Measurements from ENCODE around the gene OR51S1.
"Not testable (repeated sequence)": the region's sequence is repeated elsewhere in the genome, so short reads cannot be mapped to it uniquely, and the experiment has no call there.

The OR51S1 gene

DNA sequence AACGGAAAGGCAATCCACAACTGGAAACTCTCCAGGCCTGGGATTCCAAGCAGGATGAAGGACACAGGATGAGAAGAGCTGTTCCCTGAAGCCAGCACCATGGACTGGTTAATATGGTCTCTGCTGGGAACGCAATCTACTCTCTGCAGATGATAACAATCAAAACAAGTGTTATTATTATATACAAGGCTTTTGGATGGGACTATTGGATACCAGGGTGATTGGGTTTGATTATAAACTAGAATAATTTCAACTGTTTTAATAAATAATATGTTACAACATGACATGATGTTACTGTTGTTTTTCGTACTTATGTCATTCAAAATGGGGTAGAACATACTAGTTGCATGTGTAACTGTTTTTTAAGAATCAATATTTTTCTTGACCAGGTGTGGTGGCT, 44.7 kb downstream of the OR51S1 start, which contains the start of gene OR52R1:
OR52R1 (minus strand) TSS at position 101 of the 400 bp plus-strand sequence; CDS start at position 101, 0 bp downstream.
- FAIRE-seq, result no peak

DNA sequence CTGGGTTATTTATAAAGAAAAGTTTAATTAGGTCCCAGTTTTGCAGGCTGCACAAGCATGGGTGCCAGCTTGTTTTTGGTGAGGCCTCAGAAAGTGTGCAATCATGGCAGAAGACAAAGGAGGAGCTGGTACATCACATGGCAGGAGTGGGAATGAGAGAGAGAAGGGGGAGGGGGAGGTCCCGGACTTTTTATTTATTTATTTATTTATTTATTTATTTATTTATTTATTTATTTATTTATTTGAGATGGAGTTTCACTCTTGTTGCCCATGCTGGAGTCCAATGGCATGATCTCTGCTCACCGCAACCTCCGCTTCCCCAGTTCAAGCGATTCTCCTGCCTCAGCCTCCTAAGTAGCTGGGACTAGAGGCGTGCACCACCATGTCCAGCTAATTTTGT, 47.7 kb downstream of the OR51S1 start:
- FAIRE-seq, result not testable (repeated sequence)

- no peak for FAIRE-seq
These were observed 50.4 kb downstream of the OR51S1 start for GRCh38 chr11:4798427-4799183.
